DMS79 treated with DMSO at 0.1 percent for 48 hours (cell line): ENCODE data around the gene CD8A.
"Not testable (repeated sequence)": the region's sequence is repeated elsewhere in the genome, so short reads cannot be mapped to it uniquely, and the experiment has no call there.

Source experiments
- DNase-seq: peaks from one replicate; lab custom pipeline; 2025; lab: John Stamatoyannopoulos, UW

CD8A gene

GRCh38 chr2:86790676-86791572 is at the start of gene CD8A:
CD8A (minus strand) TSS chr2:86790913; CDS start chr2:86790825, 88 bp downstream.
- peak; percentile 62 for DNase-seq

DNA sequence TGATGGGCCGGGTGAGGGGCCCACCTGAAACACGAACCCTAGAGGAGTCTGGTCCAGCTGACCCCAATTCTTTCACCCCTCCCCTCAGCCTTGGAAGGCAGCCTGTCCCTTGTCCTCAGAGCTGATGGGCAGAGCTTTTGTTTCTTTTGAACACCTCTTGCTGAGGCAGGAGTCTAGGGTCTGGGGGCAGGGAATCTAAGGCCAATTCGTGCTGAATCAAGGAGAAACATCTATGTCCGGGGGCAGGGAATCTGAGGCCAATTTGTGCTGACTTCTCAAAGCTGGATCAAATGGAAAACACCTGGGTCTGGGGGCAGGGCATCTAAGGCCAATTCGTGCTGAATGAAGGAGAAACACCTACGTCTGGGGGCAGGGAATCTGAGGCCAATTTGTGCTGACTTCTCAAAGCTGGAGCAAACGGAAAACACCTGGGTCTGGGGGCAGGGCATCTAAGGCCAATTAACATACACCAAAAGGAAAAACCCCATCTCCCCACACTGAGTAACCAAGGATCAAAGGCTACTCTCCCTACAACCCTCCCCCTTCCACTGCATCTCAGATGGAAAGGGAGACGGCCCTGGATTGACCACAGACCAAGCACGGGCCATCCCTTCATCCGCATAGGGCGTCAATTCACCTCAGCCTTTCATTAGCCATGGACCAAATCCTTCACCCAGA is 49.3 kb upstream of the CD8A start:
- not testable (repeated sequence) for DNase-seq

DNA sequence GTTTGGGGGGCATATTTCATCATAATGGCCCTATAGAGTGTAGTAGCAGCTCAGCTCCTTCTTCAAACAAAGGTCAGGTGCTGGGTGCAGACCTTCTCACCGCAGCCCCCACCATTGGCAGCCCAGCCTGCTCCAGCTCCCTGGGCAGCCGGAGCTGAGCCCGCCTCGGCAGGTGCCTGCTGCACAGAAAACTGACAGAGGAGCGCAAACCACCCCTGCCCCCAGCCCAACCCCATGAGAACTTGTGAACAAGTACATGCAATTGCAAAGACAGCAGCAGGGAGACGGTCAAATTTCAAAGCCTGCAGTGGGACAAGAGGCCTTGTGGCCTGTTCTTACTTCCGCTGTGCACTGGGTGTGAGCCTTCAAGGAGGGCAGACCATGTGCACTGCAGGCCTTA is 48.7 kb upstream of the CD8A start:
- DNase-seq = not testable (repeated sequence)

DNA sequence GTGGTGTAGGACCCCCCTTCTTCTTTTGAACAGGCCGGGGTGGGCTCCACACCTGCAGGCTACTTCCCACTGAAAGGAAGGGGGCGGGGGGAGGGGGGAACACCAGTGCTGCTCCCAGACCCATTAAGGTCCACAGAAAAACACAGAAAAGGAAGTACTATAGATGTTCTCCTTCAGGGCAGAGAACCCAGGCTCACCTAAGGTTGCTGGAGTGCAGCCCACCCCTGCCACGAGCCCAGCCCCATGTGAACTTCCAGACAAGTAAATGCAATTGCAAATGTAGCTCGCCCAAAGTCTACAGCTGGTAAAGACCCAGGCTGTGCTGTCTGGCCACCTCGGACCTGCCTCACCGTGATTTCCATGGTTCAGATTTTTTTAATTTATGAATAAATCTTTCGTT is 47.0 kb upstream of the CD8A start:
- not testable (repeated sequence) for DNase-seq

- not testable (repeated sequence) for DNase-seq
Observed at GRCh38 chr2:86836915-86837695, 46.4 kb upstream of the CD8A start.

DNA sequence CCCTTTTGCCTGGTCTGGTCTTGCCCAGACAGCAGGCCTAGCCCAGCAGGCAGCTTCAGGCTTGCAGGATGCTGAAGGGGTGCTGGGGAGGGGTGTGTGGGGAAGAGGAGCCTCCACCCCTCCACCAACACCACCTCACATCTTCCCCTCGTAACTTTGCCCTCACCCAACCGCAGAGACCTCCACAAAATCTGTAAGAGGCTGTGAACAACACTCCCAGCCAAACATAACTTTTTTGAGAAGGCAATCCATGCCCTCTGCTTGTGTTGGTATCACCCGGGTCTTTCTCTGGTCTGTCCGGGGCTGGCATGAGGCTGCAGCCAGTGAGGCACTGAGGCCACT is 44.8 kb upstream of the CD8A start:
- not testable (repeated sequence) for DNase-seq

- DNase-seq = no peak
Observed at GRCh38 chr2:86833315-86833714, 42.6 kb upstream of the CD8A start.

GRCh38 chr2:86832334-86833096 is 41.8 kb upstream of the CD8A start:
- DNase-seq = no peak

GRCh38 chr2:86831537-86831936 is 40.8 kb upstream of the CD8A start:
- no peak for DNase-seq

DNA sequence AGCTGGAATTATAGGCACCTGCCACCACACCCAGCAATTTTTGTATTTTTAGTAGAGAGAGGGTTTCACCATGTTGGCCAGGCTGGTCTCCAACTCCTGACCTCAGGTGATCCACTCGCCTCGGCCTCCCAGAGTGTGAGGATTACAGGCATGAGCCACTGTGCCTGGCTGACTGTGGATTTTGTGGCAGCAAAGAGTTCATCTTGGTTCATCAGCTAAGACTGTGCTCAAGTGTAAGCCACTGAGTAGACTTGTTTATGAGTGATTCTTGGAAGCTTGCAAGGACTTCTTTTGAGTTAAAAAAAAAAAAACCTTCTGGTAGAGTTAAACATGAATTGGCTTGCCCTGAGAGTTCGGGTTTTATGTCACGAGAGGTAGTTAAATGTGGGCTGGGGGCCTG is 36.2 kb upstream of the CD8A start:
- DNase-seq = no peak

DNA sequence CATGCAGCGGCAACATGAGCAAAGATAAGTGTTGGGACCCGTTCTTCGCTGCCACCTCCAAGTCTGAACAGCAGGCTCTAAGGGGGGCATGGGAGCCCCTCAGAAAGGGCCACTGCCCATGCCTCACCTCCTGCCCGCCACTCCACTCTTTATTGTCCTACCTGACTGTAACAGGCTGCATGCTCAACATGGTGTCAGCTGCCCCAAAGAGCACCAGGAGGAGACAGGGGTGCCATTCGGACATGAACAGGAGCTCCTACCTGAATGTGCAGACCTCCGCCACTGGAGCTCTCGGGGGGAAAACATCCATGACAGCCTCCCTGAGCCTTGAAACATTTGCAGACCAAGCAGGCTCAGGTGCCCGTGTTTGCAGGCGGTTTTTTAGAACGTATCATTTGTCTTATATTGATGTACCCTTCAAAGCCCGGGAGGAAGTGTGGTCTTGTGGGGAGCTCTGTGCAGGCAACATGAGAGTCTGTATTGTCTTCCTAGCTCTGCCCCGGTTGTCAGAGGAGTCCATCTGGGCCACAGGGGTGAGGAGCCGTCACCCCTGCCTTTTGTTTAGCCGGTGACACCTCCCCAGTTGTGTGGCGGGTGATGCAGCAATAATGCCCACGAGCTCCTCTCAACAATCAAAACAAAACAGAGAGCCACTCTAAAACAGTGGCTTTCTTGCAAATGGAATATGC is 35.1 kb upstream of the CD8A start:
- no peak for DNase-seq

DNA sequence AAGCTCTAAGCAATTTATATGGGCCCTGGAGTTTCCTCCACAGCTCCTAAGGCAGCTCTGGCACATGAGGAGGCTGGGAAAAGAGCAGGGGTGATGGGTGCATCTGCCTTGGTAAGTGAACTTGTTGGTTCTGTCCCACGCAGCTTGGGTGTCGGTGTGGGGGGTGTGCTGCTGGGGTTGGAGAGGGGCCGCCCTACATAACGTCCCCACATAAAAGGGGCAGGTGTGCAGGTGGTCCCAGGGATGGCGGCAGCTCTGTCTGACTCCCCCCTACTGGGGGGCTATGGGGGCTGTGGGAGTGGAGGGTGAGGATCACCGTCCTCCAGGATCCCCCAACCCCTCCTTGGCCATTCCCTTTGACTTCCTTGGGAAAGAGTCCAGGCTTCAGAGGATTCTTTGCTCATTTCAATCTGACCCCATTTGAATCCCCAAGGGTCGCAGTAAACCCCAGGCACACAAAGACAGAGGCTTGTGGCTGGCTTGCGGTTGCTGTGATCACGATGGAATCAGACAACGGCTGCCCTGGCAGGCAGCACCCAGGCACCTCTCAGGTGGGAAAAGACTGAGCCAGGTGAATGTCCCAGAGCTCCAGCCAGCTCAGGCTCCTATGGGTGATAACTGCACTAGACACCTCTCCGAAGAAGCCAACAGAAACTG is 34.5 kb upstream of the CD8A start:
- no peak for DNase-seq

DNA sequence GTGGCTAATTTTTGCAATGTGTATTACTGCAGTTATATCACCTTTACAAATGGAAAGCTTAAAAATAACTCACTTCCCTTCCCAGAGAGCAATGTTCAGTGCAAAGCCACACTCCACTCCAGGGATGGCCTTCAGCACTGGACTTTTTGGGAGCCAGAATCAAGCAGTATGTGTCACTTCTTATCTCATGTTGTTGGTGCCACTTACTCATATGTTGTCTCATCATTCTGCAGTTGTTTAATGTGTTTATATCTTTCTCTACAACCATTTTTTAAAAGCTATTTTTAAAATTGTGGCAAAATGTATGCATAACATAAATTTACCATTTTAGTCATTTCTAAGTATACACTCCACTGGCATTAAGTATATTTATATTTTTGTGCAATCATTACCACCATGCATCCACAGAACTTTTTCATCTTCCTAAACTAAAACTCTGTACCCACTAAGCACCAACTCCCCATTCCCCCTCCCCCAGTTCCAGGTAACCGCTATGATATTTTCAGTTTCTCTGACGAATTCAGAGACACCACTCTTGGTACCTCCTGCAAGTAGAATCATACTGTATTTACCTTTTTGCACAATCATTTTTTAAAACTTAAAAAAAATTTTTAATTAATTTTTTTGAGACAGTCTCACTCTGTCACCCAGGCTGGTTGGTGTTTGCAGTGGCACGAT is 32.1 kb upstream of the CD8A start:
- DNase-seq = no peak

- no peak for DNase-seq
Observed at GRCh38 chr2:86821842-86822241, 31.1 kb upstream of the CD8A start.

DNA sequence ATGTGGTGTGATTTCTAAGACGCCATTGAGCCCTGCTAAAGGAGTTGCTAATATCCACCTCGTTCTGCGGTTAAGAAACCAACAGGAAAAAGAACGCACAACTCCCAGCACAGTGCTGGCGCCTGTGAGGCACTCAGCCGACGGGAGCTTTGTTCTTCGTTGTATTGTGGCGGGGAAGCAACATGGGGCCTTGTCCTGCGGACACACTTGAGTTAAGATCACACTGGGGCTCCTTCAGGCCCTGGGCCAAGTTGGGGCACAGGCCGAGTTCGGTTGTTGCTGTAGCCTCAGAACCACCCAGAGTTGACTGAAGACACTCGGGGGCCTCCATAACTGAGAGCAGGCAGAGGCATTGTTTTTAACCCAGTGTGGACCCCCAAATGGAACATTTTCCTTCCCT is 30.6 kb upstream of the CD8A start:
- peak; percentile 24 for DNase-seq

- DNase-seq = no peak
Observed at GRCh38 chr2:86818957-86819356, 28.2 kb upstream of the CD8A start.

- no peak for DNase-seq
Observed at GRCh38 chr2:86818114-86818801, 27.5 kb upstream of the CD8A start.

- DNase-seq = no peak
Observed at GRCh38 chr2:86815611-86816010, 24.9 kb upstream of the CD8A start.

GRCh38 chr2:86809481-86810121 is 18.9 kb upstream of the CD8A start:
- no peak for DNase-seq
